ENCODE results near the gene ASB10. TPM values are rescaled to one million over a fixed set of nuclear protein-coding genes. Genes with fewer than 3 reads are reported as not detected.

The ASB10 gene
- total and polyA plus RNA-seq, 4 donors: not detected

GRCh38 chr7:151178236-151178635, 8.8 kb downstream of the ASB10 start:
- Histone ChIP-seq H3K4me1 (ENCODE audit: control insufficient read depth in 4 of 4, insufficient read depth in 4 of 4, low read length in 3 of 4) (no peaks in the 10 kb centered on the region), H3K36me3 (ENCODE audit: control insufficient read depth in 4 of 4, insufficient read depth in 3 of 4, low read depth in 1 of 4, low read length in 3 of 4) (no peaks in the 10 kb centered on the region), H3K4me3 (ENCODE audit: low read depth in 1 of 3, low read length in 3 of 3) (no peak overlapping the region), H3K27me3 (ENCODE audit: control insufficient read depth in 4 of 4, insufficient read depth in 4 of 4, low read length in 3 of 4) (no peaks in the 10 kb centered on the region), H3K9ac (ENCODE audit: low read depth in 1 of 2, low read length in 2 of 2) (no peak overlapping the region), H3K27ac (ENCODE audit: low read depth in 1 of 2, low read length in 2 of 2) (no peak overlapping the region), H3K9me3 (ENCODE audit: control insufficient read depth in 4 of 4, low read length in 3 of 4) (no peaks in the 10 kb centered on the region)
- WGBS: 86% methylated on average over 9 of the region's 9 CpGs
- no peak for DNase-seq (ENCODE audit: low spot score)
- no peak for TF ChIP-seq RXRA (IDR thresholded peaks at IDR 0.05)
- no peak for TF ChIP-seq SP1 (IDR thresholded peaks at IDR 0.05)
- no peak for TF ChIP-seq RAD21 (IDR thresholded peaks at IDR 0.05)
- TF ChIP-seq MAX (IDR thresholded peaks at IDR 0.05): no peak
- TF ChIP-seq REST (IDR thresholded peaks at IDR 0.05): no peak
- TF ChIP-seq JUND (IDR thresholded peaks at IDR 0.05): no peak
- no peak for TF ChIP-seq EGR1 (IDR thresholded peaks at IDR 0.05; ENCODE audit: low read depth in 2 of 2)
- TF ChIP-seq HNF4G (IDR thresholded peaks at IDR 0.05): no peak
- TF ChIP-seq GABPA (IDR thresholded peaks at IDR 0.05 in 1 of 2, conservative IDR thresholded peaks at IDR 0.05 in 1 of 2): no peak
- no peak for TF ChIP-seq YY1 (IDR thresholded peaks at IDR 0.05)
- TF ChIP-seq NR2F2 (IDR thresholded peaks at IDR 0.05): no peak

DNA sequence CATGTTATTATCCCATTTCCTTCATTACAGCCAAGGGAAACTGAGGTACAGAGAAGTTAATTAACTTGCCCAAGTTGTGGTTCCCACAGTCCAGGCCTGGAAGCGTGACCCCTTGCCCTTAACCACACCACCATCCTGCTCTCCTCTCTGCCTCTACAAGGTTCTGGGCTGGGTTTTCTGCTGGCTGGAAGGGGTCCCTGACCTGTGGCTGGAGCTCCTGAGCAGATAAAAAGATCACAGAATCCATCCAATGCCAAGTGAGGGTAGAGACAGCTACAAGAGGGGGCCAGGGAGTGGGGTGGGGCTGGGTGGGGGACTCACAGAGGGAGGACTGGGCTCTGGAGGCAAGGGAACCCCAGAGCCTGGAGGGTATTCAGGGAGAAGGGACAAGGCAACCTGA, 9.7 kb downstream of the ASB10 start:
- TF ChIP-seq FOXA1 (IDR thresholded peaks at IDR 0.05) (no peak), YY1 (IDR thresholded peaks at IDR 0.05) (no peak), NR2F2 (IDR thresholded peaks at IDR 0.05) (no peak), HNF4G (IDR thresholded peaks at IDR 0.05) (no peak), CTCF (IDR thresholded peaks at IDR 0.05; ENCODE audit: low read depth, low read length, missing input control) (no peak), GABPA (IDR thresholded peaks at IDR 0.05 in 1 of 2, conservative IDR thresholded peaks at IDR 0.05 in 1 of 2) (no peak), REST (IDR thresholded peaks at IDR 0.05) (no peak), FOXA2 (IDR thresholded peaks at IDR 0.05) (no peak), RAD21 (IDR thresholded peaks at IDR 0.05) (no peak), EGR1 (IDR thresholded peaks at IDR 0.05; ENCODE audit: low read depth in 2 of 2) (no peak), HNF4A (conservative IDR thresholded peaks at IDR 0.05) (no peak), MAX (IDR thresholded peaks at IDR 0.05) (no peak), RXRA (IDR thresholded peaks at IDR 0.05) (no peak), SP1 (IDR thresholded peaks at IDR 0.05) (no peak)
- TF ChIP-seq, protein P1, sequence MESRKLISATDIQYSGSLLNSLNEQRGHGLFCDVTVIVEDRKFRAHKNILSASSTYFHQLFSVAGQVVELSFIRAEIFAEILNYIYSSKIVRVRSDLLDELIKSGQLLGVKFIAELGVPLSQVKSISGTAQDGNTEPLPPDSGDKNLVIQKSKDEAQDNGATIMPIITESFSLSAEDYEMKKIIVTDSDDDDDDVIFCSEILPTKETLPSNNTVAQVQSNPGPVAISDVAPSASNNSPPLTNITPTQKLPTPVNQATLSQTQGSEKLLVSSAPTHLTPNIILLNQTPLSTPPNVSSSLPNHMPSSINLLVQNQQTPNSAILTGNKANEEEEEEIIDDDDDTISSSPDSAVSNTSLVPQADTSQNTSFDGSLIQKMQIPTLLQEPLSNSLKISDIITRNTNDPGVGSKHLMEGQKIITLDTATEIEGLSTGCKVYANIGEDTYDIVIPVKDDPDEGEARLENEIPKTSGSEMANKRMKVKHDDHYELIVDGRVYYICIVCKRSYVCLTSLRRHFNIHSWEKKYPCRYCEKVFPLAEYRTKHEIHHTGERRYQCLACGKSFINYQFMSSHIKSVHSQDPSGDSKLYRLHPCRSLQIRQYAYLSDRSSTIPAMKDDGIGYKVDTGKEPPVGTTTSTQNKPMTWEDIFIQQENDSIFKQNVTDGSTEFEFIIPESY (IDR thresholded peaks at IDR 0.05): no peak
- TF ChIP-seq, protein P2, sequence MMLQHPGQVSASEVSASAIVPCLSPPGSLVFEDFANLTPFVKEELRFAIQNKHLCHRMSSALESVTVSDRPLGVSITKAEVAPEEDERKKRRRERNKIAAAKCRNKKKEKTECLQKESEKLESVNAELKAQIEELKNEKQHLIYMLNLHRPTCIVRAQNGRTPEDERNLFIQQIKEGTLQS (IDR thresholded peaks at IDR 0.05): no peak
- Histone ChIP-seq H3K27me3 (ENCODE audit: control insufficient read depth in 4 of 4, insufficient read depth in 4 of 4, low read length in 3 of 4) (no peaks in the 10 kb centered on the region), H3K36me3 (ENCODE audit: control insufficient read depth in 4 of 4, insufficient read depth in 3 of 4, low read depth in 1 of 4, low read length in 3 of 4) (no peaks in the 10 kb centered on the region), H3K4me1 (ENCODE audit: control insufficient read depth in 4 of 4, insufficient read depth in 4 of 4, low read length in 3 of 4) (peaks cover 0 to 2% (median 0%) of the 10 kb centered on the region in 4 donors), H3K27ac (ENCODE audit: low read depth in 1 of 2, low read length in 2 of 2) (no peak overlapping the region), H3K9me3 (ENCODE audit: control insufficient read depth in 4 of 4, low read length in 3 of 4) (no peaks in the 10 kb centered on the region), H3K9ac (ENCODE audit: low read depth in 1 of 2, low read length in 2 of 2) (no peak overlapping the region), H3K4me3 (ENCODE audit: low read depth in 1 of 3, low read length in 3 of 3) (no peak overlapping the region)
- WGBS: 81% methylated on average over 1 of the region's 1 CpG
- DNase-seq (ENCODE audit: low spot score): no peak

Measured in liver (tissue), 9 donors.